Breast epithelium (tissue), 3 donors: ENCODE measurements around the gene FER.

Experiments
- CTCF ChIP-seq, 3 donors: fragments of 450-650 bp; IDR thresholded peaks; one replicate each; pipeline ENCODE4 v1.5.1; 2016 to 2017; ENCODE audit warnings: antibody characterized with exemption in 3 of 3, mild to moderate bottlenecking in 3 of 3, moderate library complexity in 3 of 3
- POLR2A ChIP-seq: fragments of 450-650 bp; IDR thresholded peaks from one replicate; pipeline ENCODE4 v1.6.1; 2016; ENCODE audit warnings: antibody characterized with exemption, mild to moderate bottlenecking, moderate library complexity

- TF ChIP-seq CTCF (IDR thresholded peaks at IDR 0.05), result no peak
- no peak for TF ChIP-seq POLR2A
Measured at GRCh38 chr5:108966910-108967309, 219.2 kb downstream of the FER start.
